Panc1 (cell line): ENCODE results near the gene OR51G2. TPM values are rescaled to one million over a fixed set of nuclear protein-coding genes. Genes with fewer than 3 reads are reported as not detected.

Experiments
- ATAC-seq: fragments of 200-7000 bp; cut with Tn5 transposase; 2 replicates; pipeline ENCODE4 v1.9.1; 2020; ENCODE audit warnings: mild to moderate bottlenecking, moderate library complexity
- BruUV-seq: library from RNA; stranded (reverse); fragments of 400-500 nt; replicated peaks from 2 replicates; lab custom pipeline; 2021; lab: Mats Ljungman, UMichigan
- CTCF ChIA-PET: fragments of 300-600 bp; sonication (Branson Sonifier 250); formaldehyde crosslinking; loops from one replicate; lab custom pipeline; 2022; ENCODE audit warnings: antibody characterized with exemption; lab: Charles Lee
- POLR2A ChIA-PET: fragments of 300-600 bp; sonication (Branson Sonifier 250); formaldehyde crosslinking; loops from one replicate; lab custom pipeline; 2022; ENCODE audit warnings: antibody characterized with exemption; lab: Charles Lee
- DNase-seq: peaks from one replicate; pipeline ENCODE4 v3.0.0-alpha.2; 2010; ENCODE audit warnings: low read depth, low spot score
- H3K27ac ChIP-seq: 2 replicates; pipeline ENCODE4 v1.5.1; 2011; ENCODE audit warnings: mild to moderate bottlenecking, low read length, inconsistent platforms
- H3K27me3 ChIP-seq: fragments of 200-500 bp; sonication (Bioruptor generic); 2 replicates; pipeline ENCODE4 v1.6.0; 2014; ENCODE audit warnings: low read length, inconsistent platforms; ENCODE audit not compliant: control insufficient read depth, insufficient read depth
- H3K36me3 ChIP-seq: fragments of 200-500 bp; sonication (Bioruptor generic); 2 replicates; pipeline ENCODE4 v1.5.1; 2014; ENCODE audit warnings: inconsistent platforms, mild to moderate bottlenecking, low read length, moderate library complexity; ENCODE audit not compliant: control insufficient read depth, insufficient read depth
- H3K4me1 ChIP-seq: 2 replicates; pipeline ENCODE4 v1.5.1; 2011; ENCODE audit warnings: inconsistent platforms, mild to moderate bottlenecking, low read length, moderate library complexity; ENCODE audit not compliant: control insufficient read depth, insufficient read depth
- H3K4me3 ChIP-seq, 2 experiments: 2 replicates each; pipeline ENCODE4 v1.5.1; 2011 to 2012; ENCODE audit warnings: low read depth in 2 of 2, low read length in 2 of 2, mild to moderate bottlenecking in 2 of 2, inconsistent platforms in 1 of 2, moderate library complexity in 1 of 2
- H3K9me3 ChIP-seq: fragments of 200-500 bp; sonication (Bioruptor generic); 2 replicates; pipeline ENCODE4 v1.5.1; 2014; ENCODE audit warnings: low read depth, mild to moderate bottlenecking, inconsistent platforms, low read length, moderate library complexity; ENCODE audit not compliant: control insufficient read depth, insufficient read depth
- CTCF ChIP-seq: fragments of 450-650 bp; IDR thresholded peaks from 2 replicates; pipeline ENCODE4 v1.5.1; 2017; ENCODE audit warnings: mild to moderate bottlenecking
- POLR2AphosphoS5 ChIP-seq: IDR thresholded peaks from 2 replicates; pipeline ENCODE4 v1.6.1; 2012; ENCODE audit warnings: mild to moderate bottlenecking, low read depth, low read length, moderate library complexity
- REST ChIP-seq, 2 experiments: IDR thresholded peaks; 2 replicates each; pipeline ENCODE4 v1.6.1; 2011 to 2012; ENCODE audit warnings: low read depth in 2 of 2, control low read depth in 1 of 2, low read length in 1 of 2, mild to moderate bottlenecking in 1 of 2, moderate library complexity in 1 of 2; ENCODE audit not compliant: insufficient read depth in 1 of 2
- SIN3A ChIP-seq: IDR thresholded peaks from 2 replicates; pipeline ENCODE4 v1.6.1; 2012; ENCODE audit warnings: low read depth, mild to moderate bottlenecking, low read length, moderate library complexity, borderline replicate concordance; ENCODE audit not compliant: insufficient read depth
- TCF7L2 ChIP-seq: IDR thresholded peaks from 2 replicates; pipeline ENCODE4 v1.6.1; 2011; ENCODE audit warnings: mild to moderate bottlenecking, low read depth, low read length, inconsistent platforms
- in situ Hi-C: cut with HindIII; loops from 2 replicates; pipeline ENCODE4 v1.10.0; 2016; ENCODE audit warnings: low sequenced_read_pairs, low pct_unique_long_range_greater_than_20kb
- intact Hi-C: fragments of 100-400 bp; cut with micrococcal nuclease; formaldehyde crosslinking; loops from one replicate; pipeline ENCODE4 v1.10.0; 2022; ENCODE audit not compliant: unreplicated experiment
- total RNA-seq: library from RNA; stranded (reverse); gene quantifications from one replicate; pipeline ENCODE4 v1.2.1, GENCODE V29; 2021; ENCODE audit not compliant: unreplicated experiment

Gene OR51G2
- total RNA-seq, 1 experiment from 2014 or later: not detected

- intact Hi-C loops (no loop called here), in situ Hi-C loops (no loop called here)
- Histone ChIP-seq H3K27me3 (no peaks in the 10 kb centered on the region), H3K4me3 (no peak within 1 kb of the TSS), H3K36me3 (no peaks in the 10 kb centered on the region), H3K4me1 (no peaks in the 10 kb centered on the region), H3K27ac (no peak within 1 kb of the TSS), H3K9me3 (0 out of 2 replicates have a peak, but pooled peaks cover 2% of the 10 kb centered on the region)
- TF ChIP-seq TCF7L2: no peak
- TF ChIP-seq CTCF: no peak
- TF ChIP-seq SIN3A: no peak
- TF ChIP-seq POLR2AphosphoS5: no peak
- no TSS peak for BruUV-seq
- ChIA-PET CTCF (no interaction called here), POLR2A (no interaction called here)
- DNase-seq (no peak), ATAC-seq (no peak)
These were observed 5.1 kb upstream of the OR51G2 start, which contains the start of gene OR51G1 for GRCh38 chr11:4924239-4924638. OR51G1 (minus strand) TSS chr11:4924339; CDS start chr11:4924339, 0 bp downstream.

- ATAC-seq (no peak), DNase-seq (no peak)
- H3K9me3 ChIP-seq: 0 out of 2 replicates have a peak, but pooled peaks cover 2% of the 10 kb centered on the region
- in situ Hi-C loops (no loop called here), intact Hi-C loops (no loop called here)
- ChIA-PET POLR2A (no interaction called here), CTCF (no interaction called here)
- no peaks in the 10 kb centered on the region for H3K36me3 ChIP-seq
- BruUV-seq: no TSS peak
- H3K27ac ChIP-seq: no peak overlapping the region
- TF ChIP-seq POLR2AphosphoS5 (no peak), REST (IDR thresholded peaks at IDR 0.05; ENCODE audit: insufficient read depth in 1 of 2, low read depth in 2 of 2, low read length in 1 of 2) (no peak), SIN3A (no peak), CTCF (no peak), TCF7L2 (no peak)
- no peaks in the 10 kb centered on the region for H3K4me1 ChIP-seq
- no peaks in the 10 kb centered on the region for H3K27me3 ChIP-seq
- no peak overlapping the region for H3K4me3 ChIP-seq
These were observed 3.2 kb upstream of the OR51G2 start for GRCh38 chr11:4922304-4922703.
